ENCODE results near the gene VHLL.

DNA sequence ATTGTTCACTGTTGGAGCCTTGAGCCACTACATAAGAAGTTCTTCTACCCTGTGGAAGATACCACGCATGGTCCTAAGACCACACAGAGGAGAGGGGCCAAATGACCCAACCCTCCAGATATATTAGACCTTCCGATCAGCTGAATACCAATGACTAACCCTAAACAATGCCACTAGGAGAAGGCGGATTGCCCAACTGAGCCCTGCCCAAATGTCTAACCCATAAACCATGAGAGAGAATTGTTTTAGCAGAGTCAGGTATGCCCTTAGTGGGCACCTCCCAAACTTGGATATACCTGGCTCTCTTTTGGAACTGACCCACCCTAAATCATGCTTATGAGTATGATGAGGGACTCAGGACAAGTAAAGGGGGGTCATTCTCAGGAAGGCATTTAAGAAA, 28.8 kb downstream of the VHLL start:
- TF ChIP-seq POLR2AphosphoS5 (IDR thresholded peaks at IDR 0.05; ENCODE audit: low read depth, low read length) = no peak
- no peak for TF ChIP-seq SIN3A (IDR thresholded peaks at IDR 0.05; ENCODE audit: borderline replicate concordance, insufficient read depth, low read length)
- no peak for TF ChIP-seq TAF1 (IDR thresholded peaks at IDR 0.05; ENCODE audit: borderline replicate concordance, insufficient read depth, low read length)
